Liver (tissue), 3 donors: ENCODE measurements around the gene ABCC1.
"Not testable (repeated sequence)": the region's sequence is repeated elsewhere in the genome, so short reads cannot be mapped to it uniquely, and the experiment has no call there.

ENCODE experiments used
- GABPA ChIP-seq, 2 donors: IDR thresholded peaks in 1 of 2; conservative IDR thresholded peaks in 1 of 2; 2 replicates each; pipeline ENCODE4 v1.6.1; 2016; ENCODE audit warnings: antibody characterized with exemption in 2 of 2, mild to moderate bottlenecking in 1 of 2, moderate library complexity in 1 of 2
- RAD21 ChIP-seq, 2 donors: IDR thresholded peaks; 2 replicates each; pipeline ENCODE4 v1.6.1; 2016; ENCODE audit warnings: antibody characterized with exemption in 2 of 2, mild to moderate bottlenecking in 2 of 2
- YY1 ChIP-seq: IDR thresholded peaks from 2 replicates; pipeline ENCODE4 v1.6.1; 2016; ENCODE audit warnings: antibody characterized with exemption, mild to moderate bottlenecking
- TF ChIP-seq, protein P1 (sequence below): fragments of 150-350 bp; IDR thresholded peaks from 2 replicates; pipeline ENCODE4 v1.5.1; 2017; ENCODE audit warnings: improper control_type of control experiment, low read depth, low read length; ENCODE audit not compliant: missing input control
- donor health status: healthy.
- donor health status: healthy.

DNA sequence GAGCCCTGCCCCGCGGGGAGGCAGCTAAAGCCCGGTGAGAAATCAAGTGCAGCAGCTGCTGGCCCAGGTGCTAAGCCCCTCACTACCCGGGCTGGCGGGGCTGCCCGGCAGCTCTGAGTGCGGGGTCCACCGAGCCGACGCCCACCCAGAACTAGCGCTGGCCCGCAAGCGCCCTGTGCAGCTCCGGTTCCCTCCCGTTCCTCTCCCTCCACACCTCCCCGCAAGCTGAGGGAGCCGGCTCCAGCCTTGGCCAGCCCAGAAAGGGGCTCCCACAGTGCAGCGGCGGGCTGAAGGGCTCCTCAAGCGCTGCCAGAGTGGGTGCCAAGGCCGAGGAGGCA, 155.4 kb downstream of the ABCC1 start:
- not testable (repeated sequence) for TF ChIP-seq YY1; RAD21 (IDR thresholded peaks at IDR 0.05); GABPA (IDR thresholded peaks at IDR 0.05 in 1 of 2, conservative IDR thresholded peaks at IDR 0.05 in 1 of 2)
- TF ChIP-seq, protein P1, sequence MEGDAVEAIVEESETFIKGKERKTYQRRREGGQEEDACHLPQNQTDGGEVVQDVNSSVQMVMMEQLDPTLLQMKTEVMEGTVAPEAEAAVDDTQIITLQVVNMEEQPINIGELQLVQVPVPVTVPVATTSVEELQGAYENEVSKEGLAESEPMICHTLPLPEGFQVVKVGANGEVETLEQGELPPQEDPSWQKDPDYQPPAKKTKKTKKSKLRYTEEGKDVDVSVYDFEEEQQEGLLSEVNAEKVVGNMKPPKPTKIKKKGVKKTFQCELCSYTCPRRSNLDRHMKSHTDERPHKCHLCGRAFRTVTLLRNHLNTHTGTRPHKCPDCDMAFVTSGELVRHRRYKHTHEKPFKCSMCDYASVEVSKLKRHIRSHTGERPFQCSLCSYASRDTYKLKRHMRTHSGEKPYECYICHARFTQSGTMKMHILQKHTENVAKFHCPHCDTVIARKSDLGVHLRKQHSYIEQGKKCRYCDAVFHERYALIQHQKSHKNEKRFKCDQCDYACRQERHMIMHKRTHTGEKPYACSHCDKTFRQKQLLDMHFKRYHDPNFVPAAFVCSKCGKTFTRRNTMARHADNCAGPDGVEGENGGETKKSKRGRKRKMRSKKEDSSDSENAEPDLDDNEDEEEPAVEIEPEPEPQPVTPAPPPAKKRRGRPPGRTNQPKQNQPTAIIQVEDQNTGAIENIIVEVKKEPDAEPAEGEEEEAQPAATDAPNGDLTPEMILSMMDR: not testable (repeated sequence)
